Suprapubic skin (tissue), 4 donors: ENCODE data around the gene SH3PXD2B. TPM values are rescaled to one million over a fixed set of nuclear protein-coding genes. Genes with fewer than 3 reads are reported as not detected.

ENCODE experiments used
- DNase-seq, 2 donors: peaks; one replicate each; pipeline ENCODE4 v3.0.0-alpha.2; 2019; ENCODE audit warnings: low spot score in 2 of 2
- H3K27ac ChIP-seq: fragments of 200-600 bp; sonication (generic); one replicate; pipeline ENCODE4 v1.5.1; 2019
- H3K27me3 ChIP-seq: fragments of 200-600 bp; sonication (generic); one replicate; pipeline ENCODE4 v1.5.1; 2019
- H3K36me3 ChIP-seq: fragments of 200-600 bp; sonication (generic); one replicate; pipeline ENCODE4 v1.5.1; 2019
- H3K4me1 ChIP-seq: fragments of 200-600 bp; sonication (generic); one replicate; pipeline ENCODE4 v1.5.1; 2019
- H3K4me3 ChIP-seq: fragments of 200-600 bp; sonication (generic); one replicate; pipeline ENCODE4 v1.5.1; 2019; ENCODE audit warnings: mild to moderate bottlenecking
- H3K9me3 ChIP-seq: fragments of 200-600 bp; sonication (generic); one replicate; pipeline ENCODE4 v1.5.1; 2019
- EP300 ChIP-seq: sonication (generic); formaldehyde crosslinking; IDR thresholded peaks from one replicate; pipeline ENCODE4 v1.6.1; 2017; ENCODE audit warnings: antibody characterized with exemption
- POLR2A ChIP-seq, 2 donors: fragments of 450-650 bp; IDR thresholded peaks; one replicate each; pipeline ENCODE4 v1.6.1; 2017; ENCODE audit warnings: antibody characterized with exemption in 2 of 2, mild to moderate bottlenecking in 2 of 2, moderate library complexity in 2 of 2
- POLR2AphosphoS5 ChIP-seq, 3 donors: sonication (generic); formaldehyde crosslinking; IDR thresholded peaks; one replicate each; pipeline ENCODE4 v1.6.1; 2017; ENCODE audit warnings: antibody characterized with exemption in 3 of 3
- WGBS: methylation state at CpG from one replicate; pipeline ENCODE4 v1.1.5; 2018; 5-methylcytosine and 5-hydroxymethylcytosine counted together
- total RNA-seq, 4 donors: library from RNA; depleted of rRNA; stranded (reverse); fragments of >200 nt; gene quantifications; one replicate each; pipeline ENCODE4 v1.1.0, GENCODE V29; 2016
- TF ChIP-seq, protein P1 (sequence below), 2 donors: fragments of 200-600 bp in 1 of 2; fragments of 450-650 bp in 1 of 2; sonication (generic) in 1 of 2; IDR thresholded peaks; one replicate each; pipeline ENCODE4 v1.5.1; 2016 to 2019; ENCODE audit warnings: antibody characterized with exemption in 2 of 2, mild to moderate bottlenecking in 1 of 2, moderate library complexity in 1 of 2

SH3PXD2B gene
- total RNA-seq, 4 donors from 2014 or later = 29.1 to 42.1 (median 31.3) TPM

- no peak for TF ChIP-seq EP300
- TF ChIP-seq, protein P1, sequence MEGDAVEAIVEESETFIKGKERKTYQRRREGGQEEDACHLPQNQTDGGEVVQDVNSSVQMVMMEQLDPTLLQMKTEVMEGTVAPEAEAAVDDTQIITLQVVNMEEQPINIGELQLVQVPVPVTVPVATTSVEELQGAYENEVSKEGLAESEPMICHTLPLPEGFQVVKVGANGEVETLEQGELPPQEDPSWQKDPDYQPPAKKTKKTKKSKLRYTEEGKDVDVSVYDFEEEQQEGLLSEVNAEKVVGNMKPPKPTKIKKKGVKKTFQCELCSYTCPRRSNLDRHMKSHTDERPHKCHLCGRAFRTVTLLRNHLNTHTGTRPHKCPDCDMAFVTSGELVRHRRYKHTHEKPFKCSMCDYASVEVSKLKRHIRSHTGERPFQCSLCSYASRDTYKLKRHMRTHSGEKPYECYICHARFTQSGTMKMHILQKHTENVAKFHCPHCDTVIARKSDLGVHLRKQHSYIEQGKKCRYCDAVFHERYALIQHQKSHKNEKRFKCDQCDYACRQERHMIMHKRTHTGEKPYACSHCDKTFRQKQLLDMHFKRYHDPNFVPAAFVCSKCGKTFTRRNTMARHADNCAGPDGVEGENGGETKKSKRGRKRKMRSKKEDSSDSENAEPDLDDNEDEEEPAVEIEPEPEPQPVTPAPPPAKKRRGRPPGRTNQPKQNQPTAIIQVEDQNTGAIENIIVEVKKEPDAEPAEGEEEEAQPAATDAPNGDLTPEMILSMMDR (IDR thresholded peaks at IDR 0.05) = no peak
- TF ChIP-seq POLR2AphosphoS5 (IDR thresholded peaks at IDR 0.05) = no peak
- no peak for DNase-seq
- Histone ChIP-seq H3K27me3 (no peaks in the 10 kb centered on the region), H3K4me1 (no peaks in the 10 kb centered on the region), H3K36me3 (no peaks in the 10 kb centered on the region), H3K9me3 (no peaks in the 10 kb centered on the region), H3K27ac (no peak overlapping the region), H3K4me3 (no peak overlapping the region)
- 93% methylated on average over 7 of the region's 7 CpGs for WGBS
These were observed 143.3 kb downstream of the SH3PXD2B start for GRCh38 chr5:172311026-172311425.

- H3K36me3 ChIP-seq = no peaks in the 10 kb centered on the region
- 94% methylated on average over 2 of the region's 2 CpGs for WGBS
- H3K27me3 ChIP-seq = no peaks in the 10 kb centered on the region
- H3K4me1 ChIP-seq = no peaks in the 10 kb centered on the region
- H3K27ac ChIP-seq = no peak overlapping the region
- H3K4me3 ChIP-seq = no peak overlapping the region
- TF ChIP-seq POLR2AphosphoS5 (IDR thresholded peaks at IDR 0.05) (no peak), POLR2A (IDR thresholded peaks at IDR 0.05) (no peak), EP300 (no peak)
- TF ChIP-seq, protein P1 (IDR thresholded peaks at IDR 0.05) = no peak
- H3K9me3 ChIP-seq = no peaks in the 10 kb centered on the region
- no peak for DNase-seq
These were observed 148.9 kb downstream of the SH3PXD2B start for GRCh38 chr5:172305380-172305779.

GRCh38 chr5:172303572-172304335, 150.6 kb downstream of the SH3PXD2B start:
- Histone ChIP-seq H3K9me3 (no peaks in the 10 kb centered on the region), H3K36me3 (no peaks in the 10 kb centered on the region), H3K4me3 (no peak overlapping the region), H3K27ac (no peak overlapping the region), H3K4me1 (no peaks in the 10 kb centered on the region), H3K27me3 (no peaks in the 10 kb centered on the region)
- 83% methylated on average over 3 of the region's 3 CpGs for WGBS
- DNase-seq = no peak
- TF ChIP-seq POLR2AphosphoS5 (IDR thresholded peaks at IDR 0.05) (no peak), EP300 (no peak), POLR2A (IDR thresholded peaks at IDR 0.05) (no peak)
- TF ChIP-seq, protein P1 (IDR thresholded peaks at IDR 0.05) = no peak

DNA sequence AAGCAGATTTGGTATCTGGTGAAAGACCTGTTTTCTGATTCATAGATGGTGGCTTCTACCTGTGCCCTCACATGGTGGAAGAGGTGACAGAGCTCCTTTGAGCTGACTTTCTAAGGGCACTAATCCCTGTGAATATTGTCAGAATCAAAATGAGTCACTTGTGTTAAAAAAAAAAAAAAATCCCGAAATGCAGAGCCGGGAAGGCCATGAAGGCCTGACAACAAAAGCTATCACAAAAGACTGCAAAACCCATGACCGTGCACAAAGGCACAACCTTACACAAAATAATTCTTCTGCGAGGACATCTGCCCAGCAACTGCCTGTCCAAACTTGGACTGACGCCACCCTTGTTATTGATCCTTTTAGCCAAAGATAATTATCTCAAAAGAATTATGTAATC, 151.2 kb downstream of the SH3PXD2B start:
- Histone ChIP-seq H3K27me3 (no peaks in the 10 kb centered on the region), H3K27ac (no peak overlapping the region), H3K9me3 (no peaks in the 10 kb centered on the region), H3K4me3 (no peak overlapping the region), H3K4me1 (no peaks in the 10 kb centered on the region), H3K36me3 (no peaks in the 10 kb centered on the region)
- DNase-seq = no peak
- TF ChIP-seq POLR2A (IDR thresholded peaks at IDR 0.05) (no peak), POLR2AphosphoS5 (IDR thresholded peaks at IDR 0.05) (no peak), EP300 (no peak)
- TF ChIP-seq, protein P1 (IDR thresholded peaks at IDR 0.05) = no peak
- WGBS = 78% methylated on average over 5 of the region's 5 CpGs

DNA sequence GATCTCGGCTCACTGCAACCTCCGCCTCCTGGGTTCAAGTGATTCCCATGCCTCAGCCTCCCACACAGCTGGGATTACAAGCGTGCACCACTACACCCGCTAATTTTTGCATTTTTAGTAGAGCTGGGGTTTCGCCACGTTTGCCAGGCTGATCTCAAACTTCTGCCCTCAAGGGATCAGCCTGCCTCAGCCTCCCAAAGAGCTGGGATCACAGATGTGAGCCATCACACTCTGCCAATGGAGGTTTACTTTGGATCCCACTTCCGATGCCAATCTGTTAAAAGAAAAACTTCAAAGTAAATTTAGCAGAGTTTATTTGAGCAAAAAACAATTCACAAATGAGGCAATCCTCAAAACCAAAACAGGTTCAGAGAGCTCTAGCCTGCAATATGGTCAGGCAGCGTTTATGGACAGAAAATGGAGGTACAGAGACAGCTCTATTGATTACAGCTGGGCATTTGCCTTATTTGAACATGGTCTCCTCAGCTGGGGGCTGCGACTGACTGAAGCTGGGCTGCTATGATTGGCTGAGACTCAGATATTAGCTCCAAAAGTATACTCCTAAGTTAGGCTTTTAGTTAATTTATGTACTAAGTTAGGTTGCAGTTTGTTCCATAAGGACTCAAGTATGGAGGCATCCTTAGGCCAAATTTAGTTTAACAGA, 152.1 kb downstream of the SH3PXD2B start:
- Histone ChIP-seq H3K9me3 (no peaks in the 10 kb centered on the region), H3K4me1 (no peaks in the 10 kb centered on the region), H3K27ac (no peak overlapping the region), H3K27me3 (no peaks in the 10 kb centered on the region), H3K36me3 (no peaks in the 10 kb centered on the region), H3K4me3 (no peak overlapping the region)
- 69% methylated on average over 9 of the region's 9 CpGs for WGBS
- DNase-seq = no peak
- TF ChIP-seq, protein P1 (IDR thresholded peaks at IDR 0.05) = no peak
- TF ChIP-seq EP300 = no peak
- no peak for TF ChIP-seq POLR2A (IDR thresholded peaks at IDR 0.05)
- TF ChIP-seq POLR2AphosphoS5 (IDR thresholded peaks at IDR 0.05) = no peak
